Measurements from ENCODE around the gene LYPD5.

The LYPD5 gene

GRCh38 chr19:43809762-43810696 is 7.8 kb upstream of the LYPD5 start:
- peak; percentile 76 for TF ChIP-seq RAD21 (IDR thresholded peaks at IDR 0.05; ENCODE audit: low read depth)
- no peak for TF ChIP-seq NFIC (IDR thresholded peaks at IDR 0.05)

GRCh38 chr19:43807651-43808050 is 5.4 kb upstream of the LYPD5 start:
- TF ChIP-seq YY1 (IDR thresholded peaks at IDR 0.05; ENCODE audit: low read depth), result no peak
- no peak for TF ChIP-seq CEBPB (IDR thresholded peaks at IDR 0.05)
- TF ChIP-seq TCF12 (IDR thresholded peaks at IDR 0.05; ENCODE audit: low read depth), result no peak
- TF ChIP-seq FOXM1 (IDR thresholded peaks at IDR 0.05; ENCODE audit: borderline replicate concordance, low read depth), result no peak
- no peak for TF ChIP-seq ZBTB7A (IDR thresholded peaks at IDR 0.05; ENCODE audit: low read depth)
- no peak for TF ChIP-seq EGR1 (IDR thresholded peaks at IDR 0.05)
- TF ChIP-seq RAD21 (IDR thresholded peaks at IDR 0.05; ENCODE audit: low read depth), result no peak
- TF ChIP-seq USF1 (IDR thresholded peaks at IDR 0.05), result no peak
- TF ChIP-seq NFIC (IDR thresholded peaks at IDR 0.05), result no peak
- no peak for TF ChIP-seq TEAD4 (IDR thresholded peaks at IDR 0.05)
- TF ChIP-seq REST (IDR thresholded peaks at IDR 0.05; ENCODE audit: low read depth), result no peak
- TF ChIP-seq MAX (IDR thresholded peaks at IDR 0.05), result no peak
- TF ChIP-seq EP300 (IDR thresholded peaks at IDR 0.05; ENCODE audit: borderline replicate concordance), result no peak
- TF ChIP-seq TAF1 (IDR thresholded peaks at IDR 0.05; ENCODE audit: low read depth), result no peak
- TF ChIP-seq CREB1 (IDR thresholded peaks at IDR 0.05; ENCODE audit: low read depth), result no peak

GRCh38 chr19:43806848-43807247 is 4.6 kb upstream of the LYPD5 start:
- TF ChIP-seq EGR1 (IDR thresholded peaks at IDR 0.05), result no peak

- TF ChIP-seq REST (IDR thresholded peaks at IDR 0.05; ENCODE audit: low read depth) (no peak), USF1 (IDR thresholded peaks at IDR 0.05) (no peak), FOXM1 (IDR thresholded peaks at IDR 0.05; ENCODE audit: borderline replicate concordance, low read depth) (no peak), MAX (IDR thresholded peaks at IDR 0.05) (no peak), TAF1 (IDR thresholded peaks at IDR 0.05; ENCODE audit: low read depth) (no peak), TEAD4 (IDR thresholded peaks at IDR 0.05) (no peak), CREB1 (IDR thresholded peaks at IDR 0.05; ENCODE audit: low read depth) (no peak), CEBPB (IDR thresholded peaks at IDR 0.05) (no peak)
Measured at GRCh38 chr19:43804432-43804831, 2.2 kb upstream of the LYPD5 start.

GRCh38 chr19:43799502-43800142 is 2.6 kb downstream of the LYPD5 start:
- TF ChIP-seq NFIC (IDR thresholded peaks at IDR 0.05) (no peak), MAX (IDR thresholded peaks at IDR 0.05) (no peak), REST (IDR thresholded peaks at IDR 0.05; ENCODE audit: low read depth) (no peak), FOXM1 (IDR thresholded peaks at IDR 0.05; ENCODE audit: borderline replicate concordance, low read depth) (no peak), RAD21 (IDR thresholded peaks at IDR 0.05; ENCODE audit: low read depth) (no peak), YY1 (IDR thresholded peaks at IDR 0.05; ENCODE audit: low read depth) (no peak), EP300 (IDR thresholded peaks at IDR 0.05; ENCODE audit: borderline replicate concordance) (no peak), TEAD4 (IDR thresholded peaks at IDR 0.05) (no peak)
